ENCODE results near the gene DHRSX. TPM values are rescaled to one million over a fixed set of nuclear protein-coding genes. Genes with fewer than 3 reads are reported as not detected.
"Not testable (repeated sequence)": the region's sequence is repeated elsewhere in the genome, so short reads cannot be mapped to it uniquely, and the experiment has no call there.

The DHRSX gene
- total RNA-seq, 2 donors from 2014 or later = 36.5 to 45.4 TPM

DNA sequence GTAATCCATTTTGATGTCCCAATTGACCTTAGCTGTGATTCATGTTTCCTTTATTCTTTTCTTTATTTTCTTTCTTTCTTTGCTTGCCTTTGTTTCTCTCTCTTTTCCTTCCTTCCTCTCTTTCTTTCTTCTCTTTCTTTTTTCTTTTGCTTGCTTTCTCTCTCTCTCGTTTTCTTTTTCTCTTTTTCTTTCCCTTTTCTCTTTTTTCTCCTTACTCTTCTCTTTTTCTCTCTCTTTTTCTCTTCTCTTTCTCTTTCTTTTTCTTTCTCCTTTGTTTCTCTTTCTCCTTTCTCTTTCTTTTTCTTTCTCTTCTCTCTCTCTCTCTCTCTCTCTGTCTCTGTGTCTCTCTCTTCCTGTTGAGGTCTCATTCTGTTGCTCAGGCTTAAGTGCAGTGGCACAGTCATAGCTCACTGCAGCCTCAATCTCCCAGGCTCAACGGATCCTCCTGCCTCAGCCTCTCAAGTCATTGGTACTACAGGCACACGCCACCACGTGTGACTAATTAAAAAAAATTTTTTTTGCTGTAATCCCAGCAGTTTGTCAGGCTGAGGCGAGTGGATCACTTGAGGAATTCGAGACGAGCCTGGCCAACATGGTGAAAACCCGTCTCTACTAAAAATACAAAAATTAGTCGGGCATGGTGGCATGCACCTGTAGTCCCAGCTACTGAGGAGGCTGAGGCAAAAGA, 8.0 kb upstream of the DHRSX start:
- no peaks in the 10 kb centered on the region for H3K9me3 ChIP-seq (ENCODE audit: control insufficient read depth, low read length)
- Mint-ChIP-seq H3K36me3 (ENCODE audit: low read depth) (no peaks in the 10 kb centered on the region), H3K9me3 (peaks cover 5% of the 10 kb centered on the region), H3K27me3 (ENCODE audit: insufficient read depth) (no peaks in the 10 kb centered on the region), H3K4me3 (no peak overlapping the region), H3K27ac (no peak overlapping the region), H3K4me1 (peaks cover 4% of the 10 kb centered on the region)
- TF ChIP-seq, protein P1, sequence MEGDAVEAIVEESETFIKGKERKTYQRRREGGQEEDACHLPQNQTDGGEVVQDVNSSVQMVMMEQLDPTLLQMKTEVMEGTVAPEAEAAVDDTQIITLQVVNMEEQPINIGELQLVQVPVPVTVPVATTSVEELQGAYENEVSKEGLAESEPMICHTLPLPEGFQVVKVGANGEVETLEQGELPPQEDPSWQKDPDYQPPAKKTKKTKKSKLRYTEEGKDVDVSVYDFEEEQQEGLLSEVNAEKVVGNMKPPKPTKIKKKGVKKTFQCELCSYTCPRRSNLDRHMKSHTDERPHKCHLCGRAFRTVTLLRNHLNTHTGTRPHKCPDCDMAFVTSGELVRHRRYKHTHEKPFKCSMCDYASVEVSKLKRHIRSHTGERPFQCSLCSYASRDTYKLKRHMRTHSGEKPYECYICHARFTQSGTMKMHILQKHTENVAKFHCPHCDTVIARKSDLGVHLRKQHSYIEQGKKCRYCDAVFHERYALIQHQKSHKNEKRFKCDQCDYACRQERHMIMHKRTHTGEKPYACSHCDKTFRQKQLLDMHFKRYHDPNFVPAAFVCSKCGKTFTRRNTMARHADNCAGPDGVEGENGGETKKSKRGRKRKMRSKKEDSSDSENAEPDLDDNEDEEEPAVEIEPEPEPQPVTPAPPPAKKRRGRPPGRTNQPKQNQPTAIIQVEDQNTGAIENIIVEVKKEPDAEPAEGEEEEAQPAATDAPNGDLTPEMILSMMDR (conservative IDR thresholded peaks at IDR 0.05) = no peak
- WGBS, 2 experiments (ENCODE audit: insufficient coverage in 1 of 2, insufficient read length in 1 of 2) = 92 to 94% methylated on average over 8 to 9 of the region's 9 CpGs
- H3K4me3 ChIP-seq (ENCODE audit: low read length) = no peak overlapping the region
- DNase-seq = no peak
- no peak overlapping the region for H3K27ac ChIP-seq (ENCODE audit: low read depth, low read length)
- H3K9ac ChIP-seq (ENCODE audit: extremely low read depth, low read length, poor library complexity, severe bottlenecking) = no peak overlapping the region
- no peaks in the 10 kb centered on the region for H3K4me1 ChIP-seq (ENCODE audit: control insufficient read depth, insufficient read depth, low read length)
- H3K36me3 ChIP-seq (ENCODE audit: control insufficient read depth, insufficient read depth, low read length) = no peaks in the 10 kb centered on the region
- no peaks in the 10 kb centered on the region for H3K27me3 ChIP-seq (ENCODE audit: control insufficient read depth, insufficient read depth, low read length, poor library complexity, severe bottlenecking)

DNA sequence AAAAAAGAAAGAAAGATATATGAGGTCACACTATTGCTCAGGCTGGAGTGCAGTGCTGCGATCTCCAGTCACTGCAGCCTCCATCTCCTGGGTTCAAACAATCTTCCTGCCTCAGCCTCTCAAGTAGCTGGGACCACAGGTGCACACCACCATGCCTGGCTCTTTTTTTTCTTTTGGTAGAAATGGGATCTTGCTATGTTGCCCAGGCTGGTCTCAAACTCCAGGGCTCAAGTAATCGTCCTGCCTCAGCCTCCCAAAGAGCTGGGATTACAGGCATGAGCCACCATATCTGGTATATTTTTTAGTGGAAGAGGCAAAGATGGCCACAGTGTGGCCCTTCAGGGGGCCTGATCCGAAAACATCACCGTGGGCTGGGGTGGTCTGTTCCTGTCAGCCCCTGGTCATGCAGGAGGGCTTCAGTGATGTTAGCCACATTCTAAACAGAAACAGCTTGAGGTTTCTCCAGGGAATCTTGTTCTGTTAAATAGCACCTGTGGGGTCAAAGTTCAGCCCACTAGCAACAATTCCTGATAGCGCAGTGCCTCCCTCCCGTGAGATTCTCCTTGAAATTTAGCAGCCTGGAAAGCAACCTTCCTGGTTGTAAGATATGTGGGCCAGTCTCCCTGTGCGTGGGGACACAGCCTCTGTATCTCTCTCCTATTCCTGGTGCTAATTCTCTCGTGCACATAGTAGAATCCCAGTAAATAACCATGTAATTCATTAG, 7.3 kb upstream of the DHRSX start:
- H3K4me3 Mint-ChIP-seq = no peak overlapping the region
- Histone ChIP-seq H3K27ac (ENCODE audit: low read depth, low read length) (no peak overlapping the region), H3K9ac (ENCODE audit: extremely low read depth, low read length, poor library complexity, severe bottlenecking) (no peak overlapping the region), H3K9me3 (ENCODE audit: control insufficient read depth, low read length) (no peaks in the 10 kb centered on the region), H3K4me3 (ENCODE audit: low read length) (no peak overlapping the region), H3K36me3 (ENCODE audit: control insufficient read depth, insufficient read depth, low read length) (no peaks in the 10 kb centered on the region), H3K4me1 (ENCODE audit: control insufficient read depth, insufficient read depth, low read length) (no peaks in the 10 kb centered on the region), H3K27me3 (ENCODE audit: control insufficient read depth, insufficient read depth, low read length, poor library complexity, severe bottlenecking) (no peaks in the 10 kb centered on the region)
- H3K9me3 Mint-ChIP-seq = peaks cover 5% of the 10 kb centered on the region
- TF ChIP-seq, protein P1 (conservative IDR thresholded peaks at IDR 0.05) = no peak
- WGBS, 2 experiments (ENCODE audit: insufficient coverage in 1 of 2, insufficient read length in 1 of 2) = 86 to 93% methylated on average over 5 to 7 of the region's 8 CpGs
- H3K4me1 Mint-ChIP-seq = peaks cover 4% of the 10 kb centered on the region
- no peak overlapping the region for H3K27ac Mint-ChIP-seq
- H3K27me3 Mint-ChIP-seq (ENCODE audit: insufficient read depth) = no peaks in the 10 kb centered on the region
- DNase-seq = no peak
- H3K36me3 Mint-ChIP-seq (ENCODE audit: low read depth) = no peaks in the 10 kb centered on the region

- Mint-ChIP-seq H3K4me1 (peaks cover 7% of the 10 kb centered on the region), H3K4me3 (no peak overlapping the region), H3K9me3 (peaks cover 5% of the 10 kb centered on the region), H3K27ac (no peak overlapping the region), H3K36me3 (ENCODE audit: low read depth) (no peaks in the 10 kb centered on the region), H3K27me3 (ENCODE audit: insufficient read depth) (no peaks in the 10 kb centered on the region)
- 95 to 96% methylated on average over 2 to 3 of the region's 3 CpGs for WGBS, 2 experiments (ENCODE audit: insufficient coverage in 1 of 2, insufficient read length in 1 of 2)
- no peaks in the 10 kb centered on the region for H3K9me3 ChIP-seq (ENCODE audit: control insufficient read depth, low read length)
- H3K9ac ChIP-seq (ENCODE audit: extremely low read depth, low read length, poor library complexity, severe bottlenecking) = no peak overlapping the region
- DNase-seq = no peak
- H3K4me3 ChIP-seq (ENCODE audit: low read length) = no peak overlapping the region
- TF ChIP-seq, protein P1 (conservative IDR thresholded peaks at IDR 0.05) = no peak
- no peaks in the 10 kb centered on the region for H3K27me3 ChIP-seq (ENCODE audit: control insufficient read depth, insufficient read depth, low read length, poor library complexity, severe bottlenecking)
- no peaks in the 10 kb centered on the region for H3K36me3 ChIP-seq (ENCODE audit: control insufficient read depth, insufficient read depth, low read length)
- H3K4me1 ChIP-seq (ENCODE audit: control insufficient read depth, insufficient read depth, low read length) = no peaks in the 10 kb centered on the region
- no peak overlapping the region for H3K27ac ChIP-seq (ENCODE audit: low read depth, low read length)
Measured at GRCh38 chrX:2507196-2507595, 6.4 kb upstream of the DHRSX start.

GRCh38 chrX:2505341-2505740, 4.6 kb upstream of the DHRSX start:
- H3K4me3 Mint-ChIP-seq; H3K9me3 ChIP-seq (ENCODE audit: control insufficient read depth, low read length); H3K27ac Mint-ChIP-seq; H3K9me3 Mint-ChIP-seq; H3K27me3 ChIP-seq (ENCODE audit: control insufficient read depth, insufficient read depth, low read length, poor library complexity, severe bottlenecking); H3K4me1 ChIP-seq (ENCODE audit: control insufficient read depth, insufficient read depth, low read length); H3K36me3 ChIP-seq (ENCODE audit: control insufficient read depth, insufficient read depth, low read length); H3K27me3 Mint-ChIP-seq (ENCODE audit: insufficient read depth); DNase-seq; H3K27ac ChIP-seq (ENCODE audit: low read depth, low read length); H3K4me3 ChIP-seq (ENCODE audit: low read length); H3K36me3 Mint-ChIP-seq (ENCODE audit: low read depth); H3K9ac ChIP-seq (ENCODE audit: extremely low read depth, low read length, poor library complexity, severe bottlenecking): not testable (repeated sequence)
- WGBS, 2 experiments (ENCODE audit: insufficient coverage in 1 of 2, insufficient read length in 1 of 2) = 93 to 94% methylated on average over 4 to 8 of the region's 8 CpGs
- H3K4me1 Mint-ChIP-seq = peaks cover 10% of the 10 kb centered on the region

All from endodermal cell (in vitro differentiated cells).